ENCODE measurements around the gene KRT2. TPM values are rescaled to one million over a fixed set of nuclear protein-coding genes. Genes with fewer than 3 reads are reported as not detected.
"Not testable (repeated sequence)": the region's sequence is repeated elsewhere in the genome, so short reads cannot be mapped to it uniquely, and the experiment has no call there.

Gene KRT2
- total RNA-seq, 1 donor from 2014 or later: not detected

GRCh38 chr12:52672321-52672933 is 20.4 kb upstream of the KRT2 start:
- Mint-ChIP-seq H3K9me3 (no peaks in the 10 kb centered on the region), H3K27me3 (peaks cover 8% of the 10 kb centered on the region), H3K36me3 (ENCODE audit: low read depth) (no peaks in the 10 kb centered on the region), H3K4me1 (no peaks in the 10 kb centered on the region), H3K4me3 (no peak overlapping the region), H3K27ac (no peak overlapping the region)
- ATAC-seq (ENCODE audit: low read depth) (no peak), DNase-seq (no peak)
- ChIA-PET CTCF (no interaction called here), POLR2A (no interaction called here)
- intact Hi-C loops (cut with micrococcal nuclease): no loop called here
- no peak for TF ChIP-seq CTCF (IDR thresholded peaks at IDR 0.05)

- Mint-ChIP-seq H3K27me3 (peaks cover 8% of the 10 kb centered on the region), H3K9me3 (no peaks in the 10 kb centered on the region), H3K36me3 (ENCODE audit: low read depth) (no peaks in the 10 kb centered on the region), H3K27ac (no peak overlapping the region), H3K4me1 (no peaks in the 10 kb centered on the region), H3K4me3 (no peak overlapping the region)
- DNase-seq (no peak), ATAC-seq (ENCODE audit: low read depth) (no peak)
- no peak for TF ChIP-seq CTCF (IDR thresholded peaks at IDR 0.05)
- ChIA-PET POLR2A (no interaction called here), CTCF (no interaction called here)
- intact Hi-C loops (cut with micrococcal nuclease): no loop called here
These were observed 18.9 kb upstream of the KRT2 start for GRCh38 chr12:52670961-52671360.

- ATAC-seq (ENCODE audit: low read depth) (no peak), DNase-seq (no peak)
- Mint-ChIP-seq H3K4me3 (no peak overlapping the region), H3K9me3 (no peaks in the 10 kb centered on the region), H3K4me1 (no peaks in the 10 kb centered on the region), H3K36me3 (ENCODE audit: low read depth) (no peaks in the 10 kb centered on the region), H3K27ac (no peak overlapping the region), H3K27me3 (peaks cover 6% of the 10 kb centered on the region)
- intact Hi-C loops (cut with micrococcal nuclease): no loop called here
- CTCF ChIA-PET: no interaction called here
- no peak for TF ChIP-seq CTCF (IDR thresholded peaks at IDR 0.05)
- POLR2A ChIA-PET: no interaction called here
These were observed 18.5 kb upstream of the KRT2 start for GRCh38 chr12:52670506-52670905.

GRCh38 chr12:52669941-52670340 is 17.9 kb upstream of the KRT2 start:
- ATAC-seq (ENCODE audit: low read depth); POLR2A ChIA-PET; H3K27ac Mint-ChIP-seq; intact Hi-C loops (cut with micrococcal nuclease); H3K4me3 Mint-ChIP-seq; H3K4me1 Mint-ChIP-seq; DNase-seq; H3K36me3 Mint-ChIP-seq (ENCODE audit: low read depth); H3K9me3 Mint-ChIP-seq; CTCF ChIA-PET; H3K27me3 Mint-ChIP-seq: not testable (repeated sequence)

GRCh38 chr12:52669426-52669825 is 17.4 kb upstream of the KRT2 start:
- intact Hi-C loops (cut with micrococcal nuclease): no loop called here
- no peaks in the 10 kb centered on the region for H3K4me1 Mint-ChIP-seq
- no peaks in the 10 kb centered on the region for H3K36me3 Mint-ChIP-seq (ENCODE audit: low read depth)
- TF ChIP-seq CTCF (IDR thresholded peaks at IDR 0.05): no peak
- H3K9me3 Mint-ChIP-seq: no peaks in the 10 kb centered on the region
- DNase-seq (no peak), ATAC-seq (ENCODE audit: low read depth) (no peak)
- CTCF ChIA-PET: no interaction called here
- H3K27me3 Mint-ChIP-seq: peaks cover 4% of the 10 kb centered on the region
- H3K27ac Mint-ChIP-seq: no peak overlapping the region
- POLR2A ChIA-PET: no interaction called here
- no peak overlapping the region for H3K4me3 Mint-ChIP-seq

- Mint-ChIP-seq H3K27ac (no peak overlapping the region), H3K27me3 (peaks cover 5% of the 10 kb centered on the region), H3K9me3 (no peaks in the 10 kb centered on the region), H3K36me3 (ENCODE audit: low read depth) (no peaks in the 10 kb centered on the region), H3K4me1 (no peaks in the 10 kb centered on the region), H3K4me3 (no peak overlapping the region)
- TF ChIP-seq CTCF (IDR thresholded peaks at IDR 0.05): no peak
- no peak for ATAC-seq (ENCODE audit: low read depth)
- no peak for DNase-seq
- ChIA-PET CTCF (no interaction called here), POLR2A (no interaction called here)
- intact Hi-C loops (cut with micrococcal nuclease): no loop called here
These were observed 15.9 kb upstream of the KRT2 start for GRCh38 chr12:52667931-52668330.

All from activated B cell treated with CpG ODN at 0.5 μM for 24 hours (primary cell).